Epithelial cell of esophagus (primary cell): ENCODE data around the gene RNASEH2A.
A peak's percentile ranks its signal among the peaks of the same experiment; 100 is the strongest.

ENCODE experiments used
- DNase-seq: peaks from one replicate; pipeline ENCODE4 v3.0.0; 2010; ENCODE audit warnings: low read depth
- H3K4me3 ChIP-seq: 2 replicates; pipeline ENCODE4 v1.5.1; 2011; ENCODE audit warnings: mild to moderate bottlenecking, low read length, control low read depth
- CTCF ChIP-seq: IDR thresholded peaks from 2 replicates; pipeline ENCODE4 v1.5.1; 2011; ENCODE audit warnings: low read depth, mild to moderate bottlenecking, low read length, control low read depth, inconsistent platforms; ENCODE audit not compliant: insufficient read depth; ENCODE audit errors: missing control alignments

Gene RNASEH2A

GRCh38 chr19:12782174-12782423 is 24.3 kb upstream of the RNASEH2A start:
- H3K4me3 ChIP-seq: peak overlapping the region; percentile 43
- no peak for TF ChIP-seq CTCF
- no peak for DNase-seq

DNA sequence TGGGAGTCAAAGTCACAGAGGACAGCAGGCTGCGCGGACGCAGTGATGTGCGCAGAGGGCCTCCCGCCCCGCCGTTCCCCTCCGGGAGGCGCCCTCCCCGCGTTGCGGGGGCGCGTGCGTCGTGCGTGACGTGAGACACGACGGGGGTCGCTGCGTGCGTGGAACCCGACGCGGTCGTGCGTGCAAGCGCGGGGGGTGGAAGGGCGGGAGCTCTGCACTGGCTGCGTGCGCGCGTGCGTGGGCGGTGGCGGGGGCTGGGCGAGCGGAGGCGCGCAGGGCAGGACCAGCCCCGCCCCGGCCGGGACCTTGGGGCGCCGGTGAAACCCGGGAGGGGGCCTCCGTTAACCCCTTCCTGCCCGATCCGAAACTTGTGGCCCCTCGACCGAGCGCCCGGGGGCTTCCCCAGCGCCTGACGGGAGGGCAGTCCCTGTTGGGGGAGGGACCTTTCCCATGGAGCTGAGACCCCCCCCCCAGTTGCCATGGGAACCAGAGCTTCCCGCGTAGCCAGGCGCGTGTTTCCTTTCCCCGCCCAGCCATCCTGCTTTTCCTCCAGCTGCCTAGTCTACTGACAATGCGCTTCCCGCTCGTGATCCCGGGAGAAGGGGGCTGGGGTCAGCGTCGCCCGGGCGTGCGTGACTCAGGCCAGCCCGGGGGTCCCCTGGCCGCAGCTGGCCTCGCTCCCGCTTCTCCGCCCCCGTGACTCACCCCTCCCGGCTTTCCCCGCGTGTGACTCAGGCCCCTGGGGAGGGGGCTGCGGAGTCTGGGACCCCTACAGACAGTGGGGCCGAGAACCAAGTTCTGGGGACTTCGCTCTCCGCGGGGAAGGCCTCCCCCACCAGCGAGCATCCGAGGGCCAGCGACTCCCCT is 23.7 kb upstream of the RNASEH2A start:
- peak; percentile 54 for DNase-seq

DNA sequence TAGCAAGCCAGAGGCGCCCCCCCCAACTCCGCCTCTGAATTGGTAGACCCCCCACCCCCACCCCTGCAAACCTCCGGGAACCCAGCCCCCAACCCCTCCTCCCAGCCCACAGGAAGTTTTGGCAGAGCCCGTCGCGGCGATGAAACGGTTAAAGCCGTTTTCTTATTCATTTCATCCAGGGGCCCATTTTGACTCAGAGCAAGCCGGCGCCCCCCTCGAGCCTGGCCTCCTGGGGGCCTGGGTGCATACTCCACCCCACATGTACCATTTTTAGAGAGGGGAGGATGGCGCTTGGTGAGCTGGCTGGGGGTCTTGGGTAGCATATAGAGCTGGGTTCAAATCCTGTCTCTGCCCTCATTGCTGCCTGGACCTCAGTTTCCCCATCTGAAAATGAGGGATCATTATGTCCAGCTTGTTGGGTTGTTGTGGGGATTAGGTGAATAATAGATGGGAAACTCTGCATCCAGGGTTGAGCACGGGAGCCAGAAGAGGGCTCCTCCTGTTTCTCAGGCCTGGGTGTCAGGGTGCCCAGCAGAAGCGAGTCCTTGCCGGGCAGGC is 23.0 kb upstream of the RNASEH2A start:
- DNase-seq: no peak
- no peak for TF ChIP-seq CTCF

More for the DNA sequence above, 23.7 kb upstream of the RNASEH2A start:
- TF ChIP-seq CTCF: no peak
- peak overlapping the region; percentile 43 for H3K4me3 ChIP-seq

GRCh38 chr19:12783849-12784393 is 22.5 kb upstream of the RNASEH2A start:
- TF ChIP-seq CTCF: no peak
- peak; percentile 82 for DNase-seq
- no peak overlapping the region for H3K4me3 ChIP-seq

More for the DNA sequence above, 23.0 kb upstream of the RNASEH2A start:
- H3K4me3 ChIP-seq: peak overlapping the region; percentile 43

GRCh38 chr19:12784394-12784870 is 22.0 kb upstream of the RNASEH2A start:
- no peak for TF ChIP-seq CTCF
- peak; percentile 59 for DNase-seq
- H3K4me3 ChIP-seq: no peak overlapping the region

DNA sequence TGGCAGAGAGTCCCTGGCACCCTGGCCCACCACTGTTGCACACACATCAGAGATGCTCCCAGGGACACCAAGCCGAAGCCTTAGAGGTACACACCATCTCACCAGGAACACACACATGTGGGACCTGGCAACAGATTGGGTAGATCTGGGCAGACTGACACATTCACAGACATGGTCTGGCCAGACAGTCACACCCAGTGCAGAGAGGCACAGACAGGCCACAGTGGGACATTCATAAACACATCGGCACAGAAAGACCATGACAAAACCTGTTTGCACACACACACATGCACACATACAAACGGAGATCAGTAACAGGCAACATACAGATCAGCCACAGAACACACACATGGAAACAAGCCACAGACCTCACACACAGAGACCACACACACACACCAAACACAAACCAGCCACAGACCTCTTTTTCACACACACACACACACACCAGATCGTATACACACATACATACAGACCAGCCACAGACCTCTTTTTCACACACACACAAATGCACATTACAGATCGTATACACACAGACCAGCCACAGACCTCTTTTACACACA is 21.4 kb upstream of the RNASEH2A start:
- peak; percentile 51 for DNase-seq
- no peak overlapping the region for H3K4me3 ChIP-seq
- no peak for TF ChIP-seq CTCF
